NCI-H2196 (cell line): ENCODE data around the gene TBCK.

Source experiments
- DNase-seq: peaks from one replicate; lab custom pipeline; 2025; ENCODE audit not compliant: unreplicated experiment; lab: John Stamatoyannopoulos, UW

TBCK gene

DNA sequence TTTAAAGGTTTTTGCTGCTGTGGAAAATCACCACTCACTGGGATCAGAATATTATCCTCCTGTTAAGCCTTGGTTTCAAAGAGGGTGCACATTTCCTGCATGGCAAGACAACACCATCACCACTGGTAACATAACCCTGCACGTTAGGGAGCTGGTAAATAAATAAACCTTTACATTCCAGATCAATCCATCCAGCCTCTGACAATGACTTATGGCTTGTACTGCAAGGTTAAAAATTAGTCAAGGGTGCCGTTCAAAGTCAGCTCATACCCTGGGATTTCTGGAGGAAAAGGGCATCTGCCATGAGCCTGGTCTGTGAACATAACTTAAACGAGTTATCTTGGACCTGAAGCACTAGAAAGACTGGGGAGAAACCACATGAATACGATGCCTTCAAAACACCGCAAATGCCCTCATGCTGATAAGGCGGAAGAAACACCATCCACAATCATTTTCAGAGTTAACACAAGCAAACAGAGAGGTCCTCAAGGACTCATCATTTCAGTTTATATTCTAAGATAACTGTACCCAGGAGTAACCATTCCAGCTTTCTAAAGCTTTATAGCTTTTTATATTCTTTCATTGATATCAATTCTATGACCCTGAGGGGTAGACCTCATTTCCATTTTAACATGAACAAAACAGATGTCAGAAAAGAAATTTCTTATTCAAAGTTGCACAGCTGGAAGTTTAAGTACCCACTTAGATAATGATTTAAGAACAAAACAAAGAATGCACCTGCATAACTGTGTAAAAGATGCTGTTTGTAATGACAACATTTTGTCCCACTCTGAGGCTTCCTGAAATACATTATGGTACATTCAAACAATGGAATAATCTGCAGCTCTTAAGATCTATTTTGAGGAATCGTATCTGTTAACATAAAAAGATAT is 317.6 kb downstream of the TBCK start:
- no peak for DNase-seq

DNA sequence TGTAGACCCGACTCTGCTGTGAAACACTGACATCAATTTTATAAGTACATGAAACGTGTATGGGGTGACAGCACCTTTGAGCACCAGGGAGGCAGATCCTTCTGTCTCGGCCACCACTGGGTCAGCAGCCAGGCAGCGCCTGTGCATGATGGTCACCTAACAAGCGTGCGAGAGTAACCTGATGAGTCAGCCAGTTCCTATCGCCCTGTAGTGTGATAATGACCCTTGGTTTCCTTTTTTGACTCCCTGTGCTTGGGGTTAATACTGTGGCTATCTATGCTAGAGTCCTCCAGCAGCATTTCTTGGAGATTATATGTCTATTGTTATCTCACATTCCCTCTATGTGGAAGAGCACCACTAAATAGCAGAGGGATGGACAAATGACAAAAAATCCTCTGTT is 319.2 kb downstream of the TBCK start:
- no peak for DNase-seq

GRCh38 chr4:105994841-105995501 is 321.0 kb downstream of the TBCK start:
- no peak for DNase-seq

- no peak for DNase-seq
These were observed 321.9 kb downstream of the TBCK start for GRCh38 chr4:105994061-105994460.

DNA sequence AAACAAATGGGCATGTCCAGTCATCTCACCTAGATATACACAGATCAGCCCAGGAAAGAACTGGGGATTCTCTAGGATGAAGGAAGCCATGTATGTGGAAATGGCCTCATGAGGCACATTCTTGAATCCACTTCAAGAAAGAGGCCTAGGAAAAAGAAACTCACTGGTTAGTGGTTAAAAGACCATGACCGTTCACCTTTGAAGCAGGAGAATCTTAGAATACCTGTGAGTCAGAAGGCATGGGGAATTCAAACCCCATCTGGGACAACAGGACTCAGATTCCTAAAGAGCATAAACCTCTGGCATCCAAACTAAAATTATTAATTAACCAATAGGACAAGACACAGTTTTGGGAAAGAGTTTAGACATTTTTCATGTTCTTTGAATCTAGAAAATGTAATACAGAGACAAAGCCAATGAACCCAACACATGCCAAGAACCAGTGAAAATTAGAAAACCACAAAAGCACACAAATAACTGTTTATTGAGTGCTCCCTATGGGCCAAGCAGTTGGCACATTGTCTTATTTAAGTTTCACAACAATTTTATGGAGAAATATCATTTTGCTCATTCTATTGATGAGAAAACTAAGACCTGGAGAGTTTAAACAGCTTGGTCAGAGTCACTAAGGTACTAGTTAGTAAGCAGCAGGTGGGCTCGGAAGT is 323.2 kb downstream of the TBCK start:
- DNase-seq, result no peak

- no peak for DNase-seq
These were observed 324.3 kb downstream of the TBCK start for GRCh38 chr4:105991726-105992125.
